Fibroblast of gingiva (primary cell): ENCODE measurements around the gene DLL1.
A peak's percentile ranks its signal among the peaks of the same experiment; 100 is the strongest.

ENCODE experiments used
- DNase-seq: peaks from one replicate; pipeline ENCODE4 v3.0.0-alpha.2; 2011; ENCODE audit warnings: low read depth

Gene DLL1

DNA sequence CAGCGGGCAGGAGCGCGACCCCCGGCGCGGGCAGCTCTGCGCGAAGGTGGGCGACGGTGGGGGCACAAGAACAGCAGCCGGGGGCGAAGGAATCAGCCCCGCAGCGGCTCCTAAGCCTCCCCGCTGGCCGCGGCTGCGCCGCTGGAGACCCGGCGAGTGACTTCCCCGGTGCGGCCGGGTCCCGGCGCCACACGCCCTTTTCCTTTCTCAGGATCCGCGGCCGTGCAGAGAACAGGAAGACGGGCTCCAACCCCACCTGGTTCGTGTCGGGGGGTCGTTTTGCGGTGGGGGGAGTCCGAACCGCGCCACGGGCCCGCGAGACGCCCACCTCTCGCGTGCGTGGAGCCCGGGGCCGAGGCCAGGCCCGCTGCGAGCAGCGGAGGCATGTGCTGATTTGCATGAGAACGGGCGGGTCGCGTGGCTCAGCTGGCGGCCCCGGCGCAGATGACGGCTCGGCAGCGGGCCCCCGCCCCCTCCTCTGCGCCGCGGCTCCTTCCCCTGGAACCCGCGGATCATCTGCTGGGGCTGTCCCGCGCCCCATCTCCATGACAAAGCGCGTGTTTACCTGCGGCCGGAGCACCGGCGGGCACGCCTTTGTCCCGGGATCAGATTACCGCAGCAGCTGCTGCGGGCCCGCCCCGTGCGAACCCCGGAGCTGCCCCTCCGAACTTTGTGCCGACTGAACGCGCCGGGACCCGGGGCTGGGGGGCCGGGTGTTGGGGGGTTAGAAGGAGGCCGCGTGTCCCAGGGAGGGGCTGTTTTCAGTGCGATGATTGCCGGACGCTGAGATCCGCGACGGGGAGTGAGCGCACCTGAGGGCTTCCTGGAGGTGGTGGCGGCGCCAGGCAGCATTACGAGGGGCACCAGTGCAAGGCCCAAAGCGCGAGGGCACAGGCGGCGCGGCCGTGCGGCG lies 4.9 kb upstream of the DLL1 start:
- no peak for DNase-seq

DNA sequence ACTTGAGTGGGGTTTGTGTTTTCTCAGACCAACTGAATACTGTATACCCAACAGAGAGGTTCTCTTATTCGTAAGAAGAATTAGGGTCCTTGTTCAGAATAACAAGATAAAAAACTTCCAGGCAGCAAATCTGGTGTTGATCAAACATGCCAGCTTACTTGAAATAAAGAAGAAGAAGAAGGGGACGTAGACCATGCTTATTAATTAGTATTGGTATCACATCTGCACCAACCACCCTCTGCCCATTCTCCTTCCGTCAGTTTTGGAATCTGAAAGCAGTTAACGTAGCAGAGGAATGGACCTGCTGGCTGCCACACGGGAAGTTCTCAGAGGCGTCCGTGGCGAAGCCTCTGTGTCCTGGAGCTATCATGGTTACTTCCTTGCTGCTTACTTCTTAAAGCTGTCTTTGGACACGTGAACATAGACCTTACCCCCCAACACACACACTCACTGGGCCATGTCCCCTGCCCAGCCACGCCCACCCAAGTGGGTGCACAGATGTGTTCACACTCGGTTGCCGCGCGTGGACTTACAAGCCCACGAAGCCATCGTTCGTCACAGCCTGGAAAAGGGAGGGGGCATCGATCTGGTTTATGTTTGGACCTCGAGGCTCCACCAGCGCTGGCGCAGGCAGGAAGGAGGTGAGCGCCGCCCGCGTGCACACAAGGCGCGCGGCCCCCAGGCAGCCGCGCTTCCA lies 4.1 kb upstream of the DLL1 start:
- DNase-seq, result no peak

DNA sequence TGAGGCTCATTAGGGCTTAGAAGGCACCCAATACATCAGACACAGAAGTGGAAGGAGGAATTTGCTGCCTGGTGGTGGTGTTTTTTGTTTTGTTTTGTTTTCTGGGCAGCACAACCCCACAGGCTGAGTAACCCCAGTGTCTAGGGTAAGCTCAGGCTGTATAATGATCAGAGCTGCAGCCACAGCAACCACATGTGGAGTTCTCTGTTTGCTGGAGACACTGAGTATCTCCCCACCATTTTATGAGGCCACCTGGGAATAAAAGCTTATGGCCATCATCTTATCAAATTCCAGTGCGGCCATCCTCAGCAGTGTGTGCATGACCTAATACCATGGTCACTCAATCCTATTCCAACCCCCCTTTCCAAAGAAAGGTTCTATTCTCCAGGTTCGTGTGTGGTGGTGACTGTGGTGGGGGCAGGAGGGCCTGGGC lies 3.4 kb upstream of the DLL1 start:
- DNase-seq, result no peak

DNA sequence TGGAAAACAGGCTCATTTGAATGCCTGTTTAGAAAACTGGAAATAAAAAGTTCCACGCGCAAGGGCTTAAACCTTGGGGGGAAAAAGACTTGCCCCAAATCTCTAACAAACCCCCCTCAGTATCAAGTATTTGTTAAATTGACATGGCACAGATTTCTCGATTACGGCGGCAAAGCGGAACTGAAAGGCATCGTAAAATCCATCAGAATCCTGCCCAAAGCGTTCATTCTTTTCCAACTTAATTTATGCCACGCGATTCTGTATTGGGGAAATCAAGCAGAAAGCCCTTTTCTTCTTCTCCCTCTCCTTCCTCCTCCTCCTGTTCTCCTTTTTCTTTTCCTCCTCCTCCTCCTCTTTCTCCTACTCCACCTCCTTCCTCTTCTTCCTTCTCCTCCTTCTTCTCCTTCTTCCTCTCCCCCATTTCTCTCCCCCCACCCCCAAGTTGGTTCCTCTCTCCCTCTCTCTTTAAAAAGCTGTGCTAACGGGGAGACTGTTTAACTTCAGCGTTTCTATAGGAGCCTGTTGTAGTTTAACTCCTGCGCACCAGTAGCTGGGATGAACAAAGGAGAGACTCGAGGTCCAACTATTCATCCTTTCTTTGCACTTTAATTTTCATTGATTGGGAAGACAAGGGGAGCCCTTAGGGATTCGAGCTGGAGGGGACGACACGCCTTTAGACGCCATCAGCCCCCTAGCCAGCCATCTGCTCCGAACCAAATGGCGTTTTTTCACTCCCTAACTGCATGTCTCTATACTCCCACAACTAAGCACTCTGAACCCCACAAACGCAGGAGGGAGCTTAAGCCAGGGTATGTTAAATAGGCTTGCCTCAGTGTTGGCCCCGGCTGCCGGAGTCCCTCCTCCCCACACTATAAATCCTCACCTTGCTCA lies 2.7 kb upstream of the DLL1 start:
- DNase-seq, result no peak

DNA sequence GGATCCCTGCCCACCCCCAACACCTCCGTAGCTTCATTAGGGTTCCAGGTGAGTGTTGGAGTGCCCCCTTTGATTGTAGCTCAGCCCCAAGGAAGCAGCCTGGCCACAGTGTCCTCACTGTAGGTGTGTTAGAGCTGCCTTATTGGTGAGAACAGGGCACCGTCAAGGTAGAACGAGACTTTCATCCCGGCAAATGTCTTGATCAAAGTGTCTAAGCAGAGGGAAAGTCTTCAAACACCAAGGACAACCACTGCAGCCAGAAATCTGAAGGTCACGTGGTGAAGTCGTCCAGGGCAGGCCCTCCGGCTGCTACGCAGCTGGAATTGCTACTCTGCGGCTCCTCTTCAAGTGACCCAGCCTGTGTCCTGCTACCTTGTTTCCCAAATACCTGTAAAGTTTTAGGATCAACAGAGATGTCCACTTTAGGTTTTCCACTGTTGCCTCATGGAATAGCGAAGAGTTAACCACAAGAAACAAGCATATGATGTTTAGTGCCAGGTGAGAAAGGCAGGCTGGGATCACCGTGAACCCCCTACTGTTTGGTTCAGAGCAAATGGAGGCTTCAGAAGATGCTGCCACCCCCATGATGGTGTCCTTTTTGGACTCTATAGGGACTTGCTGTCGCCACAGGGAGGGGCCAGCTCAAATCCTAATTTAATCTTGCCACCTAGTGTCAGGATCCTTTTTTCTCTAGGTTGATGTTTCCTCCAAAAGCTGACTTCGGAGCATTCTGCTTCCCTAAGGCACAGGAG lies 1.7 kb upstream of the DLL1 start:
- peak; percentile 24 for DNase-seq

DNA sequence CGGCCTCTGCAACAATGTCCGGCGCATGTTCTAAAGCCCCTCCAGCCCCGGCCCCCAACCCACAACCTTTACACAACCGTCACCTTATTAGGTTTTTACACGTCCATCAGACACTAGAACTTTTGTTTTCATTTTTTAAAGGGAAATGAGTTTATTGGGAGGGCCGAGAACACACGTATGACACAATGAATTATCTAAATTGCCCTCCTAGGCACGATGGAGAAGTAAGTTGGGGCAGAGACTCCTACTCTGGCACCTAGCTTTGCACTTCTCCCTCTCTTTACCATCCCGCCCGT lies 1.2 kb upstream of the DLL1 start:
- no peak for DNase-seq

DNA sequence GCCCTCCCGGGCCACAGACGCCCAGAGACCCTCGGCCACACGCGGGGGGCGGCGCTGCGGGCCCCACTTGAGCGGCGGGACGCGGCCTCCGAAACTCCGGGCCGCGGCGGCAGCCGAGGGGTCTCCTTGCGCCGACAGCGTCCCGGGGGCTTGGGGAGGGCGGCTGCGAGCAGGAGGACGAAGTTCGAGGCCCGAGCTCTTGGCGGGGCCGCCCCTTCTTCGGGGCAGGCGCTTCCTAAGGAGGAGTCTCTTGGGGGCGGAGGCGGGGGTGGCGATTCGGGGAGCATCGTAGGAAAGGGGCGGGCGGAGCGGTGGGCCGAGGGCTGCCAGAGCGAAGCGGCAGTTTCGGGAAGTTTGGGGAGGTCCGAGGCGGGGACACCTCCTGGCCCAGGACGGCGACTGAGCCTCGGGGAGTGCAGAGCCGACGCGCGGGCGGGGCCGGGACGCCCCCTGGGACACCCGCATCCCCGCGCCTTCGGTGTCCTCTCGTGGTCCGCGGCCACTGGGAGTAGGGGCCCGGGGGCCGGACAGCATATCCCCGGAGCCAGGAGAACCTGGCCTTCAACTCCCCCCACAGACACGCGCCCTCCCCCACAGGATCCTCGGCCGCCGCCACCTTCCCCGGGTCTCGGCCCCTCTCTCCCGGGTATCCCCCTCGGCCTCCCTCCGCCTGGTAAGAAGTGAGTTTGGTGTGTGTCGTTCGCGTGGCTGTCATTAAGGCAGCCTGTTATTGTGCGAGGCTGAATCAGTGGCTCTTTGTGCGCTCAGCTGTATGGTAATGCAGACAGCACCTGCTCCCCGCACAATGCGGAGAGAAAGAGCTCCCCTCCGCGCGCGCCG lies 613 bp upstream of the DLL1 start:
- DNase-seq, result peak; percentile 46

DNA sequence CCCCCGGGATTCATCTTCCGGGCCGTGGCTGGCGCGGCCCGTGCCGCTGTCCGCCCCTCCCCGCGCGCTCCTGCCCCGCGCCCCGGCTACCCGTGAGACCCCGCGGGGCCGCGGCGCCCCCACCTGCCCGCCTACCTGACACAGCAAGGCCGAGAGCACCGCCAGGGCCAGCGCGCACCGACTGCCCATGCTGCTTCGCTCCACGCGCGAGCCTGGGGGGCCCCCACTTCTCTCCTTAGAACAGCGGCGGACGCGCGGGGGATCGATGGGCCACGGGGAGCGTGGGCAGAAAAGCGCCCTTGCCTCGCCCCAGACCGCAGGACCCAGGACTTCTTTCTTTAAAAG lies 955 bp downstream of the DLL1 start:
- DNase-seq, result no peak

DNA sequence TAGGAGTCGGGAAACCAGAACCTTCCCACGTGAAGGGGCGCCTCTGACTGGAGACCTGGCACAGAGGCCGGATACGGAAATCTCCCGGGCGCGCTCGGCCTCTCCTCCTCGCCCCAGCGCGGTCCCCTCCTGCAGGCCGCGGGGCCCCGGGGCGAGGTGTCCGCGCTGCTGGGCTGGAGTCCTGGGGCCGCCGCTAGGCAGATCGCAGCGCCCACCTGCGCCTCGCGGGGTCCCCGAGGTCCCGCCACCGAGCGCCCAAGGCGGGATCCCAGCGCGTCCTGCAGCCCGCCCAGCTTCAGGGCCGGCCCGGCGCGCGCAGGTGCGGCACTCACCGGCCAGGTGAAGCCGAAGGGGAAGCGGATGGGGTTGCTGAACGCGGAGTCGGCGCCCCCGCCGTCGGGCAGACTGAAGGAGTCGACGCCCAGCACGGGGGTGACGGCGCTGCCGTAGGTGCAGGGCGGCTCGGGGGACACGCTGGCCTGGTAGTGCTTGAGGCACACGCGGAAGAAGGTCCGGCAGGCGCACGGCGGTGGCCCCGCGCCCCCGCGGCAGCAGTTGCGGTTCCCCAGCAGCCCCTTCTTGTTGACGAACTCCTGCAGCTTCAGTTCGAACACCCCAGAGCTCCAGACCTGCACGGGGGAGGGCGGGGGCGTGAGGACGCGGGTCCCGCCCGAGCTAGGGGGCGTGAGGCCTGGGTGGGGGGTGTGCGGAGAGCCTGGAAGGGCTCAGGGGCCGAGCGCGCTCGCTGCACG lies 1.5 kb downstream of the DLL1 start:
- no peak for DNase-seq

DNA sequence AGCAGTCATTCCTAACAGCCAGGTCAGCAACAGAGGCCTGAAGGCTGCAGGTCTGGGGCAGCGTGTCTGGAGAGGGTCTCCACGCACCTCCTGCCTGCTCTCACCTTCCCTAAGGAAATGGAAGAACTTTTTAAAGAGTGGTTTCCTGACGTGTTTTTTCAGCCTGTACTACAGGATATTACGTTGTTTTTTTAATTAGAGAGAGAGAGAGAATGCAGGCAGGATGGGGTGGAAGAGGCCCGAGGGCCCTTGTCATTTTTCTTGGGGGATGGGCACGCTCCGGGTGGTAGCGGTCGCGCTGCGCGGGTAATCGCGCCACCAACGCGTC lies 2.1 kb downstream of the DLL1 start:
- no peak for DNase-seq

DNA sequence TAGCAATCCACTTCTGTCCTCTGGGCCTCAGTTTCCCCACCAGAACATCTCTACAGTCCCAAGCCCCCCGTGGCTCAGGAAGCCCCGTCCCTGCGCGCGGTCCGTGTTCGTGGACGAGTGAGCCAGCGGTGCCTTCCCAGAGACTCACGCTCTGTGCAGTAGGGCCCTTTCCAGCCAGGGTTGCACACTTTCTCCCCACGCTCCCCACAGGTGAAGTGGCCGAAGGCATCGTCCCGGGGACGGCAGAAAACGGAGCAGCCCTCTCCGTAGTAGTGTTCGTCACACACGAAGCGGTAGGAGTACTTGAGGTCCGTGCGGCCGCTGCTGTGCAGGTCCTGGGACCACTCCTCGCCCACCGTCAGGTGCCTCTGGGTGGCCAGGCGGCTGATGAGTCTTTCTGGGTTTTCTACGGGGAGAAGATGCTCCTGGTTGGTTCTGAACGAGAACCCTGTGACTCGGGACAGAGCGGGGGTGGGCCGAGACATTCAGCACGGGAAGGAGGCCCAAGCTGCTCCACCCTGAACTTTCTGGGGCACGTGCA lies 2.7 kb downstream of the DLL1 start:
- DNase-seq, result no peak

DNA sequence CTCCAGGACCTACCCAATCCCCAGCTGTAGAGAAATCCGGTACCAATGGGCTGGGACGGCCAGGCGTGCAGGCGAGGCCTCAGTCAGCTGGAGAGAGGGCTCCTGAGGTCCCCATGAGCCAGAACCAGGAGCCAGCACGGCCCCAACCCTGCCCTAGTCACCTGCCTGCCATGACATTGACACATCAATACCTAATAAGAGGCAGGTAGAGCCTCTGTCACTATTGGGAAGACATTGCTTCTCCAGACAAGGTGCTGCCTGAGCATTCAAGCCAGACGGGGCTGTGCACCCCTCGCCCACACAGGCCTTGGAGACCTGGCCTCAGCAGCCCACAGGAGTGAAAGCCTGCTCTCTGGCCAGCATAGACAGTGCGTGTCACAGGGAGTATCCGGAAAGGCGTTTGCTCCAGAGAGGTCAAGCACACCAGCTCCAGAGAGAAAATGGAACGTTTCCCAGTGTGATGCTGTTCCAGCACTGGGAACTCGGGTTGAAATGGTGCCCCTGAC lies 3.5 kb downstream of the DLL1 start:
- DNase-seq, result no peak

DNA sequence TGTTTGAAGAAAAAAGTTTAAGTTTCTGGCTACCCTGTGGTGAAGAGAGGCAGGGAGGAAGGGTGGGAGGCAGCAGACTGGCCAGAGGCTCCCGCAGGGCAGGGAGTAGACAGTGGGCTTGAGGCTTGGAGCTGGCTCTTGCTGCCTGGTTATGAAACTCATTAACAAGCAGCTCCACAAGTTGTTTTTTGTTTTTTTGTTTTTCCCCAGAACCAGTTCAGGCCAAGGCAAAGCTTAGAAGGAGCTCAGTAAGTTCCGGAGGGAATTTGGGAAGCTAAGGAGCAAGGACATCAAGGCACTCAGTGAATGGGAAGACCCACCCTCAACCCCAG lies 4.0 kb downstream of the DLL1 start:
- DNase-seq, result no peak

DNA sequence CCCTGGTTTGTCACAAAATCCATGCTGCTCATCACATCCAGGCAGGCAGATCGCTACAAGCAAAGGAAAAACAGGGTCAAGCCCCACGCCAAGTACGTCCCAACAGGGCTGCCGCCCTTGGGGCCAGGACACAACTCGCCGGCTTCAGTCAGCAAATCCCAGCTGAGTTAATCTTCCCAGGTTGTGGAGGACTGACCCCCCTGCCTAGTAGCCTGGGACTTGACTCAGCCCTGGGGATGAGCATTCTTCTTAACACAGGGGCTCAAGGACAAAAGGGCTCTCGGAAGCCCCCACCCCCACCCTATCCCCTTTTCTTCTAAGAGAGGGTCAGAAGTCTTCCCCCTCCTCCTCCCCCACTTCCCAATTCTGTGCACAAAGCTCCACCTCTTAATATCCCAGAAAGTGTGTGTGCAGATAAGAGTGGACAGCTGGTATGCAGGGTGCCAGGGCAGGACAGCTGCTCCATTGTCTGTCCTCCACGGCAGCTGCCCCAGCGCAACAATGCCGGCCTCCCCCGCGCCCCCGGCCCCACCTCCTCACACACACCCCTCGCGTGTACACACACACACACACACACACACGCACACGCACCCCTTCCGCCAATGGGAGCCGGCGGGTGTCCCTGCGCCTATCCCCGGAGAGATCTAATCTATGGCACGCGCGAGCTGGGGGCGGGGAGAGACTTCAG lies 4.5 kb downstream of the DLL1 start:
- no peak for DNase-seq

DNA sequence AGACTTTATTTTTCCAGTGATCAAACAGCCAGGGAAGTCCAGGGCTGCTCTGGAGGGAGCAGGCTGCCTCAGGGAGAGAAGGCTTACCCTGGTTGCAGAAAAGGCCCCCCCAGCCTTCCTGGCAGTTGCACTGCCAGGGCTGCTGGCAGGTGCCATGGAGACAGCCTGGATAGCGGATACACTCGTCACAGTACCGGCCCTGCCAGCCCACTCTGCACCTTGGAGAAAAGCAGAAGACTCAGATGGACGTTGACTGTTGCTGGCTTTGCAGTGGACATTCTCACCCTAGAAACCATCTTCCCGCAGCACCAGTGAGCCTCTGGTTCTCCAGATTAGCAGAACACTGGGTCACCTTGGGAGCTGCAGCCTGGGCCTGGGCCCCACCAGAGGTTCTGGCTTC lies 5.4 kb downstream of the DLL1 start:
- no peak for DNase-seq

DNA sequence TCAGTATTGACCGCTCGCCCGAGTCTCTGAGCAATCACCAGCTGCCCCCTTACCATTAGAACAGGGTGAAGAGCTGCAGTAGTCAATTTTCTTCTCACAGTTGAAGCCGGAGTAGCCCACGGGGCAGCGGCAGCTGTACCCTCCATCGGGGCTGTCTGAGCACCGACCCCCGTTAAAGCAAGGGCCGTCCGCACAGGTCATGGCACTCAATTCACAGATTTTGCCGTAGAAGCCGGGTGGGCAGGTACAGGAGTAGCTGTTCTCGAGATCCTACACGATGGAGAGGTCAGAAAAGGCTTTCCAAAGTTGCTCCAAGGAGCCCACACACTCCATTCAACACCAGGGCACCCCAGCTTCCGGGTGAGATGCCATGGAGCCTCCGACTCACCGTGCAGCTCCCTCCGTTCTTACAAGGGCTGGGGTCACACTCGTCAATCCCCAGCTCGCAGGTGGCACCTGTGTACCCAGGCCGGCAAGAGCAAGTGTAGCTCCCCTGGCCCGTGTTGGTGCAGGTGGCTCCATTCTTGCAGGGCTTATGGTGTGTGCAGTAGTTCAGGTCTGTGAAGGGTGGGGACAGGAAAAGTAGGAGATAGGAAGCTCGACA lies 5.9 kb downstream of the DLL1 start:
- no peak for DNase-seq

DNA sequence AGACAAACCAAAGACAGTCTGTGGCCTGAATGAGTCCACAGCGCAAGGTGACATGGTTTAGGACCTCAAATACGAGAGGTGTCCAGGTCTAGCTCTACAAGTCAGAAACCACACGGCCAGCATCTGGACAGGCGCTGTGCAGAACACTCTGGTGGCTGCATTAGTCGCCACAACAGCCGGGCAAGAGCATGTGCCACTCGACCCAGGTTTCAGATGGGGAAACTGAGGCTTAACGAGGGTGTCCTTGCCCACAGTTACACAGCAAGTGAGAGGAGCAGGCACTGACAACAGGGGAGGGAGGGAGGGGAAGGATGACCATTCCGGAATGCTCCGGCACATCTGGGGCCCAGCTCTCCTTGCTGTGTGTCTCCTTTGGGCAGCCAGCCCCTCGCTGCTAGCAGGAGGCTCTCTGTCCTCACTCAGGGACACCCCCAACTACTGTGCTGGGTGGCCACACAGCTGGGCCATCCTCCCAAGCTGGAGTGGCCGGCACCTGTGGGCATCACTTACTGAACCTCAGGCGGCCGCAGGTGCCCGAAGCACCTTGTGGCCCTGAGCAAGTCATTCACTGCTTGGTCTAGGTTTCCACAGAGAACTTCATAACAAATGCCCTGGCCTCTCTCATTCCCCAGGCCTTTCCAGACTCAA lies 6.6 kb downstream of the DLL1 start:
- DNase-seq, result no peak

DNA sequence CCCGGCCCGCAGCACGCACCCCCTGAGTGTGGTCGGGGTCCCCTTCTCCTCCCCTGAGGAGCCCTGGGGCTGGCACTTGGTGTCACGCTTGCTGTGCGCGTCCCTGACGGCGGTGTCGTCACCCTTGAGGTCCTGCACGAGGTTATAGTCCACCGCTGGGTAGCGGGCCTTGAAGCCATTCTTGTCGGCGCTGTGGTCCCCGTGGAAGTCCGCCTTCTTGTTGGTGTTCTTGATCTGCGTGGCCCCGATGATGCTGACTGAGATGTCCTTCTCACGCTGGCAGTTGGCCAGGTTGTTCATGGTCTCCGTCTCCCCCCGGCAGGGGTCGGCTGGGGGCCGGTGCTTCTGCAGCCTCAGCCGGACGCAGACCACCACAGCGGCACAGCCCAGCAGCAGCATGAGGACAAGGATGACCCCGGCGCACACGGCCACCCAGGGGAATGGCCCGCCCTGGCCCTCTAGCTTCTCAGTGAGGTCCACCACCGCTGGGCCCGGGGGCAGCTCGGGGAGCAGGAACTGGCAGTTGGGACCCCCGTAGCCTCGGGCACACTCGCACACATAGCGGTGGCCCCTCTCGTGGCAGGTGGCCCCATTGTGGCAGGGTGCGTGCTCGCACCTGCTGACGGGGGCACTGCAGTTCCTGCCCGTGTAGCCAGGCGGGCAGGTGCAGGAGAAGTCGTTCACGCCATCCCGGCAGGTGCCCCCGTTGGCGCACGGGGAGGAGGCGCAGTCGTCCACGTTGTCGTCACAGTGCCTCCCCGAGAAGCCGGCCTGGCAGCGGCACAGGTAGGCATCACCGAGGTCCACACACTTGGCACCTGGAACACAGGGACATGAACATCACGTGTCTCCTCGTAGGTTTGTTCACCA lies 7.4 kb downstream of the DLL1 start:
- no peak for DNase-seq
